ENCODE results near the gene SAP30L. TPM values are rescaled to one million over a fixed set of nuclear protein-coding genes. Genes with fewer than 3 reads are reported as not detected.

Gene SAP30L
- total RNA-seq, 1 donor = 15.6 TPM

DNA sequence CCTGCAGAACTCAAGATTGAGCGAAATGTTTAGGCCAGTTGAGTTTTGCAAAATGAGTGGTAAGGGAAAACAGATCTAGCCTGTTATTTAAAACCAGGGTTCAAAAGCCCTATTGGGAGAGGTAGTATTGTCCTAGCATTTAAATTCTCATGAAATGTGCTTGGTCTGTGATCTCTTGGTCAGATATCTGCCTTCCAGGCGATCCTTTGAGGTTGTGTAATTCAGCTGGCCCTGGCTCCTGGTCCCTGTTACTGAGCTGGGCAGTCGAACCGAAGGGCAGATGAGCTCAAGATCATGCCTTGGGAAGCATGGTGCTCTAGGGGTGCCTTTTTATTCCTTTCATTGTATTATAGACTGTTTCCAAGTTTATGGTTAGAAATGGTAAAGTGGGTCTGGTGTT, 14.4 kb downstream of the SAP30L start:
- DNase-seq (ENCODE audit: low read depth in 2 of 3, low spot score in 2 of 3) = no peak

DNA sequence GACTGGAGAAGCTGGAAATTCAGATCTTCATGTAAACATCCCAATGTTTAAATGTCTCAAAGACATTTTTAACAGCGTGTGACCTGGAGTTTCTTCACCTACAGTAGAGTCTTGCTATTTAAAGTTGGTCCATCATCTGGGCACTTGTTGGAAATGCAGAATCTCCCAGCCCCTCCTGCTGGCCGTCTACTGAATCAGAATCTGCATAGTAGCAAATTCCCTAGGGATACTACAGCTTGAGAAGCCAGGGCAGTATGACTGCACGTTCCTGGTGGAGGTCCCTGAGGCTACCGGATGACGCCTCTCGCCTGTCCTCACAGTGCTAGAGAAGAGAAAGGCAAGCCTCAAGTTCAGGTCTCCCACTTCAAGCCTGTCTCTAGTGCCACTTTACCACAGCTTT, 15.7 kb downstream of the SAP30L start:
- DNase-seq (ENCODE audit: low read depth in 2 of 3, low spot score in 2 of 3) = no peak

DNA sequence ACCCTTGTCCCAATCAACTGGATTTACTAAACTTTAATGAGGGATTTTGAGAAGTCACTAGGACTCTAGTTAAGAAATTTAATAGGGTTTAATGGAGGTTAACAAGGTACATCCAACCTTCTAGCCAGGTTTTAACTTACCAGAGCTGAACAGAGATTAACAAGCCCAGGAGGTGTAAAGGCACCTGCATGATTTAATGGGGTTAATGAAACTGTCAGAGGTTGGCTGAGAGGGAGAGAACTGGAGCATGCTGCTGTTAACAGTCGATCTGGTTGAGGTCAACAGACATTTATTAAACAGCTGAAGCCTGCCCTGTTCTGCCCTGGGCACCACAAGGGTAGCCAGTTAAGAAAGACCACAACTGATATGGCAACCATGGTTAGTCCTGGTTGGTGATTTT, 18.6 kb downstream of the SAP30L start:
- DNase-seq (ENCODE audit: low read depth in 2 of 3, low spot score in 2 of 3) = no peak

DNA sequence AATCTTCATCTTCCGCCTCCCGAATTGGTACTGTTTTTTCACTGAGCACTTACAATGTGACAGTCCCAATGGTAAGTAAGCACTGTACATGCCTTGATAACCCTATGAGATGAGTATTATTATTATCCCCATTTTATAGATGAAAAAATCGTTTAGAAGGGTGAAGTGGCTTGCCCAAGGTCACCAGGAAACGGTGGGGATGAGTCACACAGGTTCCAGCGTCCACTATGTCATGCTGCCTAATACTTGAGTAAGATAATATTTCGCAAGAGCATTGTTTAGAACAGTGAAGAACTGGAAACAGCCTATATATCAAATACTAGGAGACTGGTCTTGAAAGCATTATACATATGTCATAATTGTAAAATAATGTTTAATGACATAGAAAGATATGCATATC, 19.4 kb downstream of the SAP30L start:
- DNase-seq (ENCODE audit: low read depth in 2 of 3, low spot score in 2 of 3) = no peak

DNA sequence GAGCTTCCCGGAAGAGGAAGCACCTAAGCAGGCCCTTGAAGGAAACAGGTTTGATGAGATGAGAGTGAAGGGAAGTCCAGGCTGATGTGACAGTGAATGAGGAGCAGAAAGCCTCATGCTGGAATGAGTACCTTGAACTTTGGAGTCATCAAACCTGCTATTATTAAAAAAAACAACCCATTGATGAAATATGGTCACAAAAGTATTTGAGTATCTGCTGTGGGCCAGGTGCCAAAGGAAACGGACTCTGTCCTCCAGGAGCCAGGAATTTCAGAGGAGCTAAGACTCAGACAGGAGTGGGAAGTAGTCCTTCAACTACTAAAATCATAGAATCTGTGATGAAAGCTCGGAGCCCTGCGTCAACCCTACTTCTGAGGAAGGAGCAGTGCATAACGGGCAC, 20.4 kb downstream of the SAP30L start:
- no peak for DNase-seq (ENCODE audit: low read depth in 2 of 3, low spot score in 2 of 3)

DNA sequence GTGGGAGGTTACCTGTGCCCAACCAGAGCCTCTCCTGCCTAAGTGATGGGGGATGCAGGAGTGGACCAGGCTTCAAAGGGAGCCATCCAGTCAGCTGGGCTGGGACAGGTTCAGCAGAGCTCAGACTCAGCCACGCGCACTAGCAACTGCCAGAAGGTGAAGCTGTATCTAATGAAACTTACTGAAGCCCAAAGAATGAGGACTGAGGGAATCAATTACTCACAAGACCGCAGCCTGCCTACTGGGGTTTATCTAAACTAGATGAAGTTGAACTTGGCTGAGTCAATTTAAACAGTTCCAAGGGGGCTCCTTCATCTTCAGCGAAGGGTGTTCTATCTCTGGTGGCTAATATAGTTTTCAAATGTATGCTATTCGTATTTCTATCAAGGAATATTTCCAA, 20.9 kb downstream of the SAP30L start:
- DNase-seq (ENCODE audit: low read depth in 2 of 3, low spot score in 2 of 3) = no peak

DNA sequence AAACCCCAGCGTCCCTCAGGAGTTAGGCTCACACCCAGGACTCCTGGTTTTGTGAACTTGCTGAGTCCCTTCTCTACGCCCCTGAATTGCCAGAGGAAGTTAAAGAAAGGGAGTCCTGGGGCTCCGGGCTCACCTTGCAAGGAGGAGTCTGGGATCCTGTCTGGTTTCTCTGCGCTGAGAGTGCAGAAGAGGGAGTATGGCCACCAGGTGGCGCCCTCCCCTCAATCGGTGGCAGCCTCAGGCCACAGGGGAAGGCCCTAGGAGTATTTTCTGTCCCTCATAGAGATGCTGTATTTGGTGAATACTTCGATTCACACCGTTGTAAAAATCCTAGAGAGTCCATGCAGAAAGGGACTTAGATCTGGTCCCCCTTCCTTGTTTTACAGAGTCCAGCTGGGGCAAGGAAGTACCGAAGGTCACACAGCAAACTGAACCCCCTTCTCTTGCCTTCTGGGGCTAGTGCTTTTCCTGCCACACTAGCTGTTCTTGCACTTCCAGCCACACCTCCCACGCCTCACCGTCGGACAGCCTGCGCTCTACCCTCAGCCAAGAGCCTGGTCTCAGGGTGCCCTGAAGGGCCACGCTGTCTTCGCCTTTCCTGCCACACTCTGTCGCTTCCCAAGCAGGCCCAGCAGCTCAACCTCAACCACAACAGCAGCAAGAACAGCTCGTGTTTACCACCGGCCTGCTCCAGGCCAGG, 22.0 kb downstream of the SAP30L start:
- peak; percentile 53 to 76 (median 69) for DNase-seq (ENCODE audit: low read depth in 2 of 3, low spot score in 2 of 3)

DNA sequence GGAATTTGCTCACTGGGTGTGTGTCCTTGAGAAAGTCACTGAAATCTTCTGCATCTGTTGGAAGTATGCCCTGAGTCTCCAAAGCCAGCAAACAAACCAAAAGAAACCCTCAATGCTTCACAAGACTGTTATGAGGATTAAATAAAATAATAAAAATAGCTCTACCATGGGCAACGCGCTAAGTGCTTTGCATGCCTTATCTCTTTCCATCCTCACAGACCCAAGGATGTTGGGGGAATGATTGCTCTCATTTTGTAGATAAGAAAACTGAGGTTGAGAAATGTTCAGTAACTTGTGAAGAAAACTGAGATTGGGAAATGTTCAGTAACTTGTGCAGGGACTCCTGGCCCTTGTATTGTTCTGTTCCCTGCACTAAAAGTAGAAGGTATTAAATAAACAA, 24.3 kb downstream of the SAP30L start:
- DNase-seq (ENCODE audit: low read depth in 2 of 3, low spot score in 2 of 3) = no peak

DNA sequence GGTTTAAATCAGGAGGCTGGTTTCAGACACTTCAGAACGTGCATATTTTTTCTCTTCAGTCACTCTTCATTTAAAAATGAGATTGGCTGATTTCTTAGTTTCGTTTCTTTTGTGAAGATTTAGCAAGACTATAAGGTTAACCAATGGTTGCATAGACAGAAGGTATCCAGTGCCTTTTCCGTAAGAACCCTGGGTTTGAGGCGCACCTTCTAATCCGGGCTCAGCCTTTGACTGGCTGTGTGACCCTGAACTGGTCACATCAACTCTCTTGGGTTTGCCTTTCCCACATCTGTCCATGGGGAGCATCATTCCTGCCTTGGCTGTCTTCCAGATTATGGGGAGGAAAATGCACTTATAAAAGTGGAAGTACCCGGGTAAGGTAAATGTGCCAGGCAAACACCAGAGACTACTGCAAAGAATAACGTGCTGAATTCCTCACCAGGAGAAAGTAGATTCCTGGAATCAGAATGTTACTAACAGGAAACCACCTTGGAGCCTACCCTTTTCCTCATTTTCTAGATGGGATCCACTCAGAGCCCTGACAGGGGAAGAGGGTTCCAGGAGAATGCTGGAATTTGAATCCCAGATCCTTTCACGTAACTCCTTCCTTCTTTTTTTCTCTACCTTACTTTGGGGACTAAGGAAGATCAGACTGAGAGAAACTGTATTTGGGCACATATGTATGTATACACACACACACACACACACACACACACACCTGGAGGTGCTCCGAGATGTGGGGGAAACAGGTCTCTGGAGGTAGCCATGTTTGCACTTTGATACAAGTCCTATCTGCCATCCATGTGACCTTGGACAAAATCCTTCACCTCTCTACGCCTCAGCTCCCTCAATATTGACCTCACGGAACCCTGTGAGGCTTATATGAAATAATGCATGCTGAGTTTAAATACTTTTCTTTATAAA, 25.4 kb downstream of the SAP30L start:
- no peak for DNase-seq (ENCODE audit: low read depth in 2 of 3, low spot score in 2 of 3)

DNA sequence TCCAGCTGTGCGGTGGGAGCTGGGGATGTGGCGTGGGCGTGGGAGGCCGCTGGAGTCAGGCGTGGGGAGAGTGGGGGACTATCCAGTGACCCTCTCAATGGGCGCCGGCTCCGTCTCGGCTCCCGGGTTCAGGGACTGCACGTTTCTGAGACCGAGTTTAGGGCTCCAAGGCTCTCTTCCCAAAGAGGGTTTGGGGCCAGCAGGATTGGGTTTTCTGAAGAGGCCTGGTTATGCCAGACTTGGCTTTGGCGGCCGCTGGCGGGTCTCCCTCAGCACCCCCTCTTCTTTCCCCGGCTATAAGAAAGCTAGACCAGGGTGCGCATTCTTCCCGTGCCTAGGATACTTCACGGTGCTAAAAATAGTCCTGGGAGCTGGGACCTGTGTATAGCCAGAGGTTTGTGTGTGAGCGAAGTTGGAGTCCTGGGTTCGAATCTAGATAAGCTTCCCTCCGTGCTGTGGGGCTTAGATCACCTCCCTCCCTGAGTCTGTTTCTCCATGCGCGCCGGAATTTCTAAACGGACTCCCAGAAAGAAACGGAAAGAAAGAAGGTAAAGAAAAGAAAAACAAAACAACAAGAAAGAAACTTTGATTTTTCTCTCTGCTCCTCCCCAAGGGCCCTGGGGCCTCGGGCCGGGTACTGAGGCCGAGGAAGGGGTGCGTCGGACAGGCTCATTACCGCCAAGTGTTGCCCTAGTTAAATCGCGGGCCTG, 27.2 kb downstream of the SAP30L start:
- DNase-seq (ENCODE audit: low read depth in 2 of 3, low spot score in 2 of 3) = peak in 1 of 3 donors; percentile 27

DNA sequence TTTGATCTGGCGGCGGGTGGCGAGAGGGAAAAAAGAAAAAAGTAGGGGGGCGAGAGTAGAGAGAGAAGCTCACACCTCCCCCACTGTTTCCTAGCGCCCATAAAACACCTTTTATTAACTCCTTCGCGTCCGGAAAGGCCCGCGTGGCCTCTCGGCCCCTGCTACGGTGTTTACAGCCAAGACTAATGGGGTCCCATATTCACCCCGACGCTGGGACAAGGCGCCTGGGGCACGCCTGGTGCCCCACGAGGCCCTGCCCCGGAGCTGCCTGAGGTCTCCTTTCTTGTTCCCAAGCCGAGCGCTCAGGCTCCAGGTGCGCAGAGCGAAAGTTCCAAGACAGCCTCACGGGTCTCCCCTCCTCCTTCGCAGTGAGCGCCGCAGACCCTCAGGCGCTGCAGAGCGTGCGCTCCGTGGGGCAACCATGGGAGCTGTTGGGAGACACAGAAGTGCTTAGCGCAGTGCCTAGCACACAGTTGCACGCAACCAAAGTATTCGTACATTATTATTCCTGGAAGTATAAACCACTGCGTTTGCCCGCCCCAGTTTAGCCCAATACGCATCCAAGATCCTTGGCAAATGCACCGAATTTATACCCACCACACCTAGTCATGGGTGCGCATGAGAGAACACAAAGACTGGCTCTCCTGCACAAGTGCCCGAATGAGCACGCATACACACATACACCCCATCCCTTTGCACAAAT, 27.9 kb downstream of the SAP30L start:
- DNase-seq (ENCODE audit: low read depth in 2 of 3, low spot score in 2 of 3) = peak in 1 of 3 donors; percentile 18

DNA sequence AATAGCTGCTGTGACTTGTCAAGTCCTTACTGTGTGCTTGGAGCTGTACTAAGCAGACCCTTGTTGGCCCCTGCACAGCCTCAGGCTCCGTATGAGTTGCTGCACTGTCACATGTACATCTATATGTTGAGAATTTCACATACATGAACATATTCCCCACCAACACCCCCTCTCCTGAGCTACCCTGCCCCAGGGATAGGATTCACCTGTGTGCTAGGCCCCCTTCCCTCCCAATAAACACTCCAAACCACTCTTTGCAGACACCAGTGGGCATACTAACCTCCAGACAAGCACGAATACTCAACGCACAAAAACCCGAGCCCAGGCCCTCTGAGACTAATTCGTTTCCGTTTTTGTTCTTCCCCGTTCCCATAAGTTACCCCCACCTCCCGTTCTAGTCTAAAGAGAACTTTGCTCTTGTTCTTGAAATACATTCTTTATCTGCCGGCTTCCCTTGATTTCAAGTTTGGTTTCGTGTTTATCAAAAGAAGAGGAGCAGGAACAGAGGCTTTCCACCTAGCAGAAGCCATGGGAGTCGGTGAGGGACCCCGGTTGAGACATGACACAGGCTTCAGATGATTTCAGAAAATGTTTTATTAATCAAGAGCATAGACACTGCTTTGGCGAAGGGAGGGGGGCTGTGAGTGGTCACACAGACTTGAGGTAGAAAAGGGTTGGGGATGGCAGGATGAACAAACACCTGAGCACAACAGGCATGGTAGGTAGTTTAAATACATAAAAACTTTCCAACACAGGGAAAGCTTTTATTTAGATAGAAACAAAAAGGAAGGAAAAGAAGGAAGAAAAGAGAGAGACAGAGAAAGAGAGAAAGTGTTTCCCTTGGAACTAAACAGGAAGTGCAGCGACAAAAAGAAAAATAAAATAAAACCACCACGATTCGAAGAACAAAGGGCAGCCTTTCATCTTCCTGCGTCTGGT, 28.9 kb downstream of the SAP30L start:
- peak in 2 of 3 donors; percentile 28 to 41 for DNase-seq (ENCODE audit: low read depth in 2 of 3, low spot score in 2 of 3)

DNA sequence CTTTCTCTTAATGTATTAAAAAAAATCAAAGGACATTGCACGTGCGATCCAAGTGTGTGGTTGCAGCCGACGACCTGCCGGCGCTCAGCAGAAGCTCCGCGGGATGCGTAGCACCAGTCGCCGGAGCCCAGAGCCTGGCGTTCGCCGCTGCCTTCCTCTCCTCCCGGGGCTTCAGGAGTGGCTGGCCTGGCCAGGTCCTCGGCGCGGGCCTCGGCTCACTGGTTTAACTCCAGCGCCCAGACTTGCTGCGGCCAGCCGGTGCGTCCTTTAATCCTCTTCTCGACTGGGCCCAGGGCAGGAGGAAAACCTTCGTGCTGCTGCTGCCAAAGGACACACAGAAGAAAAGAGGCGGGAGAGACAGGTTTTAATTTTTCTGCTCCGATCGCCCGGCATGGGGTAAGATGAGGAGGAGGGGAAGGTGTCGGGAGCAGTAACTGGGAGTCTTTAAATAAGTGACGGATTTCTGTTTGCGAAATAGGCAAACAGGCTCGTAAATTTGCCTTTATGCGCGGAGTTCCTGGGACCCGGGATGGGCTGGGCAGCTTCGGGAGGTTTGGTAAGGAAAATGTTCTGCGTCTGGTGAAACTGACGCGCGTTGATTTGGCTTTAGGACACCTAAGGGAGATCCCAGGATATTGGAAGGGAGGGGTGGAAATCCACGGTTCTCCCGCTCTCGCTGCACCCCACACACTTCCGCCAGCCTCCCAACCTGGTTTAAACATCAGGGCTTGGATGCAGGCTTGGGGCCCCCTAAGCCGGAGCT, 30.0 kb downstream of the SAP30L start:
- peak in 2 of 3 donors; percentile 9 to 36 for DNase-seq (ENCODE audit: low read depth in 2 of 3, low spot score in 2 of 3)

DNA sequence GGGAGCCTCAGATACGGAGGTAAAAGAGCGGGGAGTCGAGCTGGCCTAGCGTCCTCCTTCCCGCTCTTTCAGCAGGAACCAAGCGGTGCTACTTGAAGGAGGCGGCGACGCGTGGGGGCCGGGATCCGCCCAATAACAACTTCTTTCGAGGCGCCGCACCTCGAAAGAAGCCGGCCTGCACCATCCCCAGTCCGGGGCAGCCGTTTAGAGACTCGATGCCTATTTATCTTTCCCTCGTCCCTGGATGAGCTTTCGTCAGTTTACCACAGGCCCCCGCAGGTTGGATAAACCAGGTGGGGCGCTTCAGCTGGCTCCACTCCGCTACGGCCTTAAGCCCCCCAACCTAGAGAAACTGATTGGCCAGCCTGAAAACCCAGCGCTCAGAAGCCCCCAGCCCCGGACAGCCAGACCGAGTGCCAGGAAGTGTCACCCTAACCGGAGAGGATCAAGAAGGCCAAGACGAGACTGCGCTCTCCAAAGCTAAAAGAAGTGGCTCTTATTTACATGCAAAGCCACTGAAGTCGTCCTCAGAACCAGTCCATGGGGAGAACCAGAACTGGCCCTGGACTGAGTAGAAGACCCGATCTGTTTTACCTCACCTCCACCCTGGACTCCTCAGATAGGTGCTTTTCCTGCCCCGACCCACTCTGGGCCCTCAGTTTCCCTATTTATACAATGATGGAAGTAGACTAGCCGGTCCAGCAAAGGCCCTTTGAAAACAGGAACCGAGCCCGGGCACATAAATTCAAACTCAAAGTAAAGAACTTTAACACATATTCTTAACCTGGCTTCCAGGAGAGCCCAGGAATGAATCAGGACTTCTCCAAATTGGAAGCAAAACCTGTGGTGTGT, 30.8 kb downstream of the SAP30L start:
- peak in 2 of 3 donors; percentile 14 to 35 for DNase-seq (ENCODE audit: low read depth in 2 of 3, low spot score in 2 of 3)

DNA sequence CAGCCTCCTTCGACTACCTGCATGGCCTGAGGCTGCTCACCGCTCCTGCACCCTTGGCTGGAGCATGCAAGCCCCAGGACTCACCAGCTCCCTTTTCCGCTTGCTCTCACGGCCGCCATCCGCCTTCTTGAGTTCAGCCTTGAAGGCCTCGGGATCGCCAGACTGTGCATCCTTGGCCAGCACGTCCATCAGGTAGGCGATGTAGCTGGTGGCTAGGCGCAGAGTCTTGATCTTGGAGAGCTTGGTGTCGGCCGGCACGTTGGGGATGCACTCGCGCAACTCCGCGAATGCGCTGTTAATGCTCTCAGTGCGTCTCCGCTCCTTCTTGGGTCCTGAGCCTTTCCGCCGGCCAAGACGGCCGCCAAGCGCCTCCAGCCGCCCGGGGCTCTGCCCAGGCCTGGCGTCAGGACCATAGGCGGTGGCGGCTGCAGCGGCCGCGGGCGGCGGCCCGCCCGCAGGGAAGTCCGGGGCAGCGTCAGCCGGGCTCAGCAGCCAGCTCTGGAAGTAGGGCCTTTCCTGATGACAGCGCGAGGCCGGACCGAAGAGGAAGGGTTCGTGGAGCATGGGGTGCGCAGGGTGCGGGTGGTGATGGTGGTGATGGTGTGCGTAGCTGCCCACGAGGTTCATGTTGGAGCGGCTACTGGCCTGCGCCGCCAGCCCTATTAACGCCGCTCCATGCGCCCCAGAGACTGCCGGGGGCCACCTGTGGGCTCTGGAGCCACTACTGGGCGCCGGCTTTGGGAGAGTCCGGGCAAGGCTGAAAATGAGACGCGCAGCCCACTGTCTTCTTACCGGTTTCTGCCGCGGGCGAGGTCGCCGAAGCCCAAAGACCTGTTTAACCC, 31.8 kb downstream of the SAP30L start:
- peak in 2 of 3 donors; percentile 14 to 23 for DNase-seq (ENCODE audit: low read depth in 2 of 3, low spot score in 2 of 3)

DNA sequence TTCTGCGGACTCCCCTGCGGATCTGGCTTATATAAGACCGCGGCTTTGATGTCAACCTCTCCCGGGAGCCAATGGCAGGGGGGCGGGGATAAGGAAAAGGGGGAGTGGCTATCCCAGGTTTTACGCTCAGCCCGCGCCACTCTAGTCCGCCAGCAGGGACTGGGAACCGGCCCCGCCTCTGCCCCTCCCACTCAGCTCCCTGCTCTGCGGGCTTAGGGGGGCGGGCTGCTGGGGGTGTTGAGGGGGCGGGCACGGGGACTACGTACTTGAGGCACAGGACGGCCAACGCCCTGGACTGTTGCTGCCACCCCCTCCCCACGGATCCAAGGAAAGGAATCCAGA, 32.4 kb downstream of the SAP30L start, which contains the start of gene HAND1:
Gene HAND1, minus strand, starts transcription at position 4 of the 342 bp plus-strand sequence. CDS start 219 bp downstream, outside the sequence.
- DNase-seq (ENCODE audit: low read depth in 2 of 3, low spot score in 2 of 3) = no peak

DNA sequence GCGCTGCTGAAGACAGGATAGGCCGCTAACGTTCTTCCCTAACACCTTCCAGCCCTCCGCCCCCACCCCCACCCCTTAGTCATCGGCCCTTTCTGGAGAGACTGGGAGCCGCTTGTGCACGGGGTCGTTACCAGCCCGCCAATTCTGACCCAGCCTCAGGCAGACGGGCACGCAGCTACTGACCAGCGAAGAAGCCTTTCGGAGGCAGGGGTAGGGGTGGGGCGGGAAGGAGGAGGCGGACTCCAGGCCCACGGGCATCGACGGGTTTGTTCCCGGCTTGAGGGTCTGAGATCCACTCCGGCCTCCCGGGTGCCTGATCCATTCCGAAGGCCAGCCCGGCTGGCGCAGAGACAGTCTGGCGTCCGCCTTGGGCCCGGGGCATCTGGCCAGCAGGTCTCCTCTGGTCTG, 33.0 kb downstream of the SAP30L start:
- DNase-seq (ENCODE audit: low read depth in 2 of 3, low spot score in 2 of 3) = no peak
